HG02852 (cell line): ENCODE results near the gene SRSF4.
"Not testable (repeated sequence)": the region's sequence is repeated elsewhere in the genome, so short reads cannot be mapped to it uniquely, and the experiment has no call there.

Experiments
- ATAC-seq: cut with Tn5 transposase; IDR thresholded peaks from one replicate; pipeline ENCODE4 v1.9.1; 2021; ENCODE audit warnings: mild to moderate bottlenecking, moderate library complexity; ENCODE audit not compliant: unreplicated experiment

SRSF4 gene

GRCh38 chr1:29126198-29126597 is 55.5 kb downstream of the SRSF4 start:
- no peak for ATAC-seq

- ATAC-seq, result no peak
Observed at GRCh38 chr1:29125788-29126187, 55.9 kb downstream of the SRSF4 start.

GRCh38 chr1:29125237-29125641 is 56.5 kb downstream of the SRSF4 start:
- no peak for ATAC-seq

- ATAC-seq, result no peak
Observed at GRCh38 chr1:29124366-29125236, 57.1 kb downstream of the SRSF4 start.

- no peak for ATAC-seq
Observed at GRCh38 chr1:29123887-29124365, 57.8 kb downstream of the SRSF4 start, which contains the start of gene TMEM200B. TMEM200B (minus strand) TSS chr1:29123903; CDS start chr1:29121828, 2,075 bp downstream.

GRCh38 chr1:29123053-29123886 is 58.4 kb downstream of the SRSF4 start:
- no peak for ATAC-seq

- no peak for ATAC-seq
Observed at GRCh38 chr1:29122682-29123052, 59.0 kb downstream of the SRSF4 start.

GRCh38 chr1:29121936-29122681 is 59.6 kb downstream of the SRSF4 start:
- no peak for ATAC-seq

- no peak for ATAC-seq
Observed at GRCh38 chr1:29121516-29121935, 60.2 kb downstream of the SRSF4 start.

GRCh38 chr1:29120947-29121485 is 60.7 kb downstream of the SRSF4 start:
- no peak for ATAC-seq

GRCh38 chr1:29120367-29120766 is 61.3 kb downstream of the SRSF4 start:
- no peak for ATAC-seq

- ATAC-seq, result no peak
Observed at GRCh38 chr1:29119121-29119929, 62.4 kb downstream of the SRSF4 start.

GRCh38 chr1:29117381-29117780 is 64.3 kb downstream of the SRSF4 start:
- ATAC-seq, result no peak

GRCh38 chr1:29114654-29115053 is 67.0 kb downstream of the SRSF4 start:
- no peak for ATAC-seq

GRCh38 chr1:29113413-29114117 is 68.1 kb downstream of the SRSF4 start:
- no peak for ATAC-seq

GRCh38 chr1:29112705-29113412 is 68.8 kb downstream of the SRSF4 start:
- ATAC-seq, result no peak

- not testable (repeated sequence) for ATAC-seq
Observed at GRCh38 chr1:29108041-29108440, 73.7 kb downstream of the SRSF4 start.

- ATAC-seq, result no peak
Observed at GRCh38 chr1:29105822-29106221, 75.9 kb downstream of the SRSF4 start.

- ATAC-seq, result no peak
Observed at GRCh38 chr1:29100487-29100886, 81.2 kb downstream of the SRSF4 start.
